Measurements from ENCODE around the gene GSE1.
"Not testable (repeated sequence)": the region's sequence is repeated elsewhere in the genome, so short reads cannot be mapped to it uniquely, and the experiment has no call there.

The GSE1 gene

GRCh38 chr16:85588562-85589503 lies 24.3 kb upstream of the GSE1 start:
- DNase-seq (ENCODE audit: extremely low spot score, insufficient read length, low read depth) (no peak), FAIRE-seq (no peak)

- DNase-seq (ENCODE audit: extremely low spot score, insufficient read length, low read depth) = no peak
- peak; percentile 53 for FAIRE-seq
These were observed 23.2 kb upstream of the GSE1 start for GRCh38 chr16:85589688-85590505.

- DNase-seq (ENCODE audit: extremely low spot score, insufficient read length, low read depth) (no peak), FAIRE-seq (no peak)
These were observed 22.7 kb upstream of the GSE1 start for GRCh38 chr16:85590506-85590832.

GRCh38 chr16:85591381-85591780 lies 21.7 kb upstream of the GSE1 start:
- DNase-seq (ENCODE audit: extremely low spot score, insufficient read length, low read depth) (no peak), FAIRE-seq (no peak)

- not testable (repeated sequence) for FAIRE-seq; DNase-seq (ENCODE audit: extremely low spot score, insufficient read length, low read depth)
These were observed 20.8 kb upstream of the GSE1 start for GRCh38 chr16:85592277-85592676.

- no peak for FAIRE-seq
- no peak for DNase-seq (ENCODE audit: extremely low spot score, insufficient read length, low read depth)
These were observed 20.2 kb upstream of the GSE1 start for GRCh38 chr16:85592700-85593493.

- FAIRE-seq = no peak
- DNase-seq (ENCODE audit: extremely low spot score, insufficient read length, low read depth) = no peak
These were observed 19.5 kb upstream of the GSE1 start for GRCh38 chr16:85593494-85594221.

GRCh38 chr16:85594273-85594977 lies 18.7 kb upstream of the GSE1 start:
- FAIRE-seq = no peak
- DNase-seq (ENCODE audit: extremely low spot score, insufficient read length, low read depth) = no peak

GRCh38 chr16:85594978-85595661 lies 18.0 kb upstream of the GSE1 start:
- FAIRE-seq (no peak), DNase-seq (ENCODE audit: extremely low spot score, insufficient read length, low read depth) (no peak)

GRCh38 chr16:85595812-85596502 lies 17.2 kb upstream of the GSE1 start:
- FAIRE-seq = no peak
- DNase-seq (ENCODE audit: extremely low spot score, insufficient read length, low read depth) = no peak

- DNase-seq (ENCODE audit: extremely low spot score, insufficient read length, low read depth) (no peak), FAIRE-seq (no peak)
These were observed 15.0 kb upstream of the GSE1 start for GRCh38 chr16:85598141-85598540.

- no peak for DNase-seq (ENCODE audit: extremely low spot score, insufficient read length, low read depth)
- no peak for FAIRE-seq
These were observed 13.0 kb upstream of the GSE1 start for GRCh38 chr16:85600078-85600477.

GRCh38 chr16:85600530-85601271 lies 12.4 kb upstream of the GSE1 start:
- no peak for DNase-seq (ENCODE audit: extremely low spot score, insufficient read length, low read depth)
- FAIRE-seq = no peak

- no peak for FAIRE-seq
- DNase-seq (ENCODE audit: extremely low spot score, insufficient read length, low read depth) = no peak
These were observed 11.9 kb upstream of the GSE1 start for GRCh38 chr16:85601272-85601639.

- no peak for FAIRE-seq
- no peak for DNase-seq (ENCODE audit: extremely low spot score, insufficient read length, low read depth)
These were observed 11.3 kb upstream of the GSE1 start for GRCh38 chr16:85601730-85602401.

- DNase-seq (ENCODE audit: extremely low spot score, insufficient read length, low read depth) = no peak
- no peak for FAIRE-seq
These were observed 10.5 kb upstream of the GSE1 start for GRCh38 chr16:85602402-85603202.
